AG04450 (cell line): ENCODE data around the gene YIF1A. TPM values are rescaled to one million over a fixed set of nuclear protein-coding genes. Genes with fewer than 3 reads are reported as not detected.

Source experiments
- CTCF ChIA-PET: fragments of 300-600, 350-600 bp; formaldehyde crosslinking; extraction: SDS; loops from one replicate; lab custom pipeline; 2022; ENCODE audit warnings: antibody characterized with exemption, inconsistent platforms; lab: Charles Lee
- POLR2A ChIA-PET: fragments of 350-600 bp; formaldehyde crosslinking; extraction: SDS; loops from one replicate; lab custom pipeline; 2021; ENCODE audit warnings: antibody characterized with exemption, inconsistent platforms; lab: Yijun Ruan, JAX
- DNase-seq: peaks from one replicate; pipeline ENCODE4 v3.0.0-alpha.2; 2011; ENCODE audit warnings: low read depth, low spot score
- H3K27ac ChIP-seq: one replicate; pipeline ENCODE4 v1.5.1; 2012; ENCODE audit warnings: low read depth, low read length, control low read depth
- H3K27me3 ChIP-seq: one replicate; pipeline ENCODE4 v1.6.0; 2012; ENCODE audit warnings: low read length; ENCODE audit not compliant: control insufficient read depth, insufficient read depth
- H3K4me3 ChIP-seq: 2 replicates; pipeline ENCODE4 v1.5.1; 2011; ENCODE audit warnings: mild to moderate bottlenecking, low read depth, low read length, control low read depth
- H3K9me3 ChIP-seq: 2 replicates; pipeline ENCODE4 v1.5.1; 2012; ENCODE audit warnings: low read length; ENCODE audit not compliant: control insufficient read depth, insufficient read depth
- polyA plus RNA-seq: library from polyadenylated mRNA; depleted of rRNA; stranded (reverse); fragments of >200 nt; gene quantifications from 2 replicates; pipeline ENCODE4 v1.2.3, GENCODE V29; 2011
- TF ChIP-seq, protein P1 (sequence below): IDR thresholded peaks from 2 replicates; pipeline ENCODE4 v1.5.1; 2011; ENCODE audit warnings: low read depth, low read length, control low read depth, inconsistent platforms

YIF1A gene
- polyA plus RNA-seq, 1 experiment: 126 TPM

DNA sequence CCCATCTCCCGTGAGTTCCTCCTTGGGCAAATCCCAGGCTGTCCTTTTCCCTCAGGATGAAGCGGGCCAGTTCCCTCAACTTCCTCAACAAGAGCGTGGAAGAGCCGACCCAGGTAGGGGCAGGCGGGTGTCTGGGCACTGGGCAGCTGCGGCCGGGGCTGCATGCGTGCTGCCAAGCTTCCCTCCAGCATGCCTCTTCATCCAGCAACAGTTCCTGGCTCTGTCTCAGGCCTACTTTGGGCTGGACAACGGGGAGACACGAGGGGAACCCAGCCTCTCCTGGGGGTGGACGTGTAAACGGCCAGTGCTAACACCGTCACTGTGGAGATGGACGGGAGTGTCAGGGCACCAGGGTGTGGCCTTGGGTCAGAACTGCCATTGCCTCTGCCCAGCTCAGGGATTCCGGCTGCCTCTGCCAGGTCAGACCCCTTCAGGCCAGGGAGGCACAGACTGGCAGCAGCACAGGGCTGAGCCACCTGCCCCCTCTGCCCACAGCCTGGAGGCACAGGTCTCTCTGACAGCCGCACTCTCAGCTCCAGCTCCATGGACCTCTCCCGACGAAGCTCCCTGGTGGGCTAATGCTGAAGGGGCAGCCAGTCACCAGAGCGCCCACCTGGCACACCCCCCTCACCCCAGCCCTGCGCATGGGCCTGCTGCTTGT lies 22.4 kb downstream of the YIF1A start:
- no peaks in the 10 kb centered on the region for H3K27me3 ChIP-seq
- no peak overlapping the region for H3K27ac ChIP-seq
- TF ChIP-seq, protein P1, sequence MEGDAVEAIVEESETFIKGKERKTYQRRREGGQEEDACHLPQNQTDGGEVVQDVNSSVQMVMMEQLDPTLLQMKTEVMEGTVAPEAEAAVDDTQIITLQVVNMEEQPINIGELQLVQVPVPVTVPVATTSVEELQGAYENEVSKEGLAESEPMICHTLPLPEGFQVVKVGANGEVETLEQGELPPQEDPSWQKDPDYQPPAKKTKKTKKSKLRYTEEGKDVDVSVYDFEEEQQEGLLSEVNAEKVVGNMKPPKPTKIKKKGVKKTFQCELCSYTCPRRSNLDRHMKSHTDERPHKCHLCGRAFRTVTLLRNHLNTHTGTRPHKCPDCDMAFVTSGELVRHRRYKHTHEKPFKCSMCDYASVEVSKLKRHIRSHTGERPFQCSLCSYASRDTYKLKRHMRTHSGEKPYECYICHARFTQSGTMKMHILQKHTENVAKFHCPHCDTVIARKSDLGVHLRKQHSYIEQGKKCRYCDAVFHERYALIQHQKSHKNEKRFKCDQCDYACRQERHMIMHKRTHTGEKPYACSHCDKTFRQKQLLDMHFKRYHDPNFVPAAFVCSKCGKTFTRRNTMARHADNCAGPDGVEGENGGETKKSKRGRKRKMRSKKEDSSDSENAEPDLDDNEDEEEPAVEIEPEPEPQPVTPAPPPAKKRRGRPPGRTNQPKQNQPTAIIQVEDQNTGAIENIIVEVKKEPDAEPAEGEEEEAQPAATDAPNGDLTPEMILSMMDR: no peak
- POLR2A ChIA-PET: interaction anchor here (1.1 to 2.2 kb wide), 2 partner anchors 7 to 11 kb away, joined by 3 to 13 read pairs; no protein-coding TSS in a partner anchor
- peak overlapping the region; percentile 69 for H3K4me3 ChIP-seq
- H3K9me3 ChIP-seq: peaks cover 3% of the 10 kb centered on the region; the same call in 1 of the 2 replicates
- no peak for DNase-seq
- CTCF ChIA-PET: interaction anchor here (0.7 kb wide), 1 partner anchor 35 kb away, joined by 3 read pairs; no protein-coding TSS in a partner anchor

DNA sequence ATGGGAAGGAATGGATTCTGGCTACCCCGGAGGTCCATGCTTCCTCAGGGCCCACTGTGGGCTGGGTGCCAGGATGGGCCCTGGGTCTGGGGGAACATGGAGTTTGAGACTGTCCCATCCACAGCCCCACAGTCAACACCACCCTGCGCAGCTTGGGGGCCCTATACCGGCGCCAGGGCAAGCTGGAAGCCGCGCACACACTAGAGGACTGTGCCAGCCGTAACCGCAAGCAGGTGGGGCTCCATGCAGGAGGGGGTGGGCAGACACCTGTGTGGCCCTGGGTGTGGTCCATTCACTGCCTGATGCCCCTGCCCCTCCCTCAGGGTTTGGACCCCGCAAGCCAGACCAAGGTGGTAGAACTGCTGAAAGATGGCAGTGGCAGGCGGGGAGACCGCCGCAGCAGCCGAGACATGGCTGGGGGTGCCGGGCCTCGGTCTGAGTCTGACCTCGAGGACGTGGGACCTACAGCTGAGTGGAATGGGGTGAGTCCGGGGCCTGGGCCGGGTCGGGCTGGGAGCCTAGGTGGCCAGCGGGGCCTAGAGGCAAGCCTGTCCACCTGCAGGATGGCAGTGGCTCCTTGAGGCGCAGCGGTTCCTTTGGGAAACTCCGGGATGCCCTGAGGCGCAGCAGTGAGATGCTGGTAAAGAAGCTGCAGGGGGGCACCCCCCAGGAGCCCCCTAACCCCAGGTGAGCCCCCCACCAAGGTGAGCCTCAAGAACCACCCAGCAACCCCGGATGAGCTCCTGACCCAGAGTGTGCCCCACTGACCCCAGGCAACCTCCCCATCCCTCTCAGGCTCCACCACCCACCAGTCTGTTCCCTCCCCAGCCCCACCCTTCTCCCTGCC lies 23.2 kb downstream of the YIF1A start:
- H3K4me3 ChIP-seq: no peak overlapping the region
- ChIA-PET CTCF (interaction anchor here (0.7 kb wide), 1 partner anchor 36 kb away, joined by 3 read pairs; no protein-coding TSS in a partner anchor), POLR2A (no interaction called here)
- TF ChIP-seq, protein P1: no peak
- no peak overlapping the region for H3K27ac ChIP-seq
- no peaks in the 10 kb centered on the region for H3K27me3 ChIP-seq
- peaks cover 3% of the 10 kb centered on the region; the same call in 1 of the 2 replicates for H3K9me3 ChIP-seq
- DNase-seq: no peak

DNA sequence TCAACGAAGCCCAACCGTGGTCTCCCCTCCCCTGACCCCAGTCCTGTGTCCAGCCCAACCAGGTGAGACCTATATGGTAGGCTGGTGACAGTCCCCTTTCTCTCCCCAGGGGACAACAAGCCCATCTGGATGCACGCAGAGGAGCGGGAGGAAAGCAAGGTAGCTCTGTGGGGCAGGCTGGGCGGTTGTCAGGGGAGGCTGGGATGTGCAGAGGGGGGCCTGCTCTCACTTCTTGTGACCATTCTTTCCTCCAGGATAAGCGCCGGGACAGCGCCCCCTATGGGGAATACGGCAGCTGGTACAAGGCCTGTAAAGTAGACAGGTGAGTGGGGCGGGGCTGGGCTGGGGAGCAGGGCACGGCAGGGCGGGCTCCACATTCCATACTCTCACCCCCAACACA lies 24.0 kb downstream of the YIF1A start:
- no peaks in the 10 kb centered on the region for H3K27me3 ChIP-seq
- DNase-seq: no peak
- no peak overlapping the region for H3K27ac ChIP-seq
- peaks cover 3% of the 10 kb centered on the region; the same call in 1 of the 2 replicates for H3K9me3 ChIP-seq
- TF ChIP-seq, protein P1: 0 out of 2 replicates have a peak, but pooled peaks have one; percentile 28
- ChIA-PET CTCF (no interaction called here), POLR2A (interaction anchor here (0.6 kb wide), 1 partner anchor 48 kb away, joined by 3 read pairs; no protein-coding TSS in a partner anchor)
- H3K4me3 ChIP-seq: no peak overlapping the region

DNA sequence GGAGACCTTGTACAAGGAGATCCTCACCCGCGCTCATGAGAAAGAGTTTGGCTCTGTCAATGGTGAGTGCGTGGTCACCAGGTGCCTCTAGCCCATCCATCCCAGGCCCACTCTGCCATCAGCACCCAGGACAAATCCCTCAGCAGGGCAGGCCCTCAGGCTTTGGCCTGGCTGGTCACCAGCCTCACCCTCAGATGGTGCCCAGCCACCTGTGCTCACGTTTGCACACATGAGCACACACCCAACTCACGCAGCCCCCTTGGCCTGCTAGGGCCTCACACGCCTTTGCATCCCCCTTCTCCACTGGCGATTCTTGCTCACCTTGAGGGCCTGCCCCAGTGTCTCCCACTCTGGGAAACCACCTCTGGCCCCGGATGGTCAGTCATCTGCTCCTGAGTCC lies 24.6 kb downstream of the YIF1A start:
- ChIA-PET CTCF (no interaction called here), POLR2A (interaction anchor here (0.6 kb wide), 1 partner anchor 48 kb away, joined by 3 read pairs; no protein-coding TSS in a partner anchor)
- TF ChIP-seq, protein P1: no peak

More for the DNA sequence above, 24.6 kb downstream of the YIF1A start:
- Histone ChIP-seq H3K4me3 (no peak overlapping the region), H3K9me3 (peaks cover 3% of the 10 kb centered on the region; the same call in 1 of the 2 replicates), H3K27ac (no peak overlapping the region), H3K27me3 (no peaks in the 10 kb centered on the region)
- no peak for DNase-seq
